PFSK-1 (cell line): Measurements from ENCODE around the gene ITPR3.

Source experiments
- FOXP2 ChIP-seq: optimal IDR thresholded peaks from 2 replicates; pipeline ENCODE3; 2011; ENCODE audit warnings: borderline replicate concordance, control low read depth, inconsistent platforms; ENCODE audit not compliant: insufficient read depth; ENCODE audit errors: extremely low read length, extremely low read depth
- POLR2AphosphoS5 ChIP-seq: IDR thresholded peaks from 2 replicates; pipeline ENCODE4 v1.6.1; 2012; ENCODE audit warnings: low read depth, mild to moderate bottlenecking, control low read depth, low read length, moderate library complexity
- REST ChIP-seq, 2 experiments: IDR thresholded peaks; 2 replicates each; pipeline versions ENCODE4 v1.6.1 to v1.8.0; 2011 to 2012; ENCODE audit warnings: low read depth in 2 of 2, low read length in 2 of 2, control low read depth in 1 of 2, inconsistent platforms in 1 of 2, mild to moderate bottlenecking in 1 of 2, moderate library complexity in 1 of 2; ENCODE audit not compliant: insufficient read depth in 1 of 2
- SIN3A ChIP-seq: IDR thresholded peaks from 2 replicates; pipeline ENCODE4 v1.6.1; 2012; ENCODE audit warnings: mild to moderate bottlenecking, low read length, moderate library complexity, borderline replicate concordance; ENCODE audit not compliant: insufficient read depth
- TAF1 ChIP-seq: IDR thresholded peaks from 2 replicates; pipeline ENCODE4 v1.6.1; 2012; ENCODE audit warnings: low read length, control low read depth, borderline replicate concordance; ENCODE audit not compliant: insufficient read depth

The ITPR3 gene

GRCh38 chr6:33726696-33727095 is 105.6 kb downstream of the ITPR3 start:
- no peak for TF ChIP-seq SIN3A

- TF ChIP-seq FOXP2 (no peak), REST (IDR thresholded peaks at IDR 0.05; ENCODE audit: insufficient read depth in 1 of 2, low read depth in 2 of 2, low read length in 2 of 2) (no peak), POLR2AphosphoS5 (no peak), SIN3A (no peak), TAF1 (no peak)
Observed at GRCh38 chr6:33727126-33727525, 106.0 kb downstream of the ITPR3 start.

- TF ChIP-seq REST (IDR thresholded peaks at IDR 0.05; ENCODE audit: insufficient read depth in 1 of 2, low read depth in 2 of 2, low read length in 2 of 2) (no peak), SIN3A (no peak), TAF1 (no peak), POLR2AphosphoS5 (no peak), FOXP2 (no peak)
Observed at GRCh38 chr6:33727932-33728331, 106.8 kb downstream of the ITPR3 start.

- TF ChIP-seq FOXP2, result no peak
- no peak for TF ChIP-seq REST (IDR thresholded peaks at IDR 0.05; ENCODE audit: insufficient read depth in 1 of 2, low read depth in 2 of 2, low read length in 2 of 2)
- TF ChIP-seq SIN3A, result no peak
- TF ChIP-seq POLR2AphosphoS5, result no peak
- no peak for TF ChIP-seq TAF1
Observed at GRCh38 chr6:33728438-33728837, 107.3 kb downstream of the ITPR3 start.

GRCh38 chr6:33729059-33729458 is 107.9 kb downstream of the ITPR3 start:
- no peak for TF ChIP-seq REST (IDR thresholded peaks at IDR 0.05; ENCODE audit: insufficient read depth in 1 of 2, low read depth in 2 of 2, low read length in 2 of 2)
- TF ChIP-seq TAF1, result no peak
- TF ChIP-seq SIN3A, result no peak
- no peak for TF ChIP-seq FOXP2
- TF ChIP-seq POLR2AphosphoS5, result no peak

GRCh38 chr6:33730611-33731010 is 109.5 kb downstream of the ITPR3 start:
- TF ChIP-seq SIN3A, result no peak
- TF ChIP-seq FOXP2, result no peak
